GM12891 (cell line): ENCODE results near the gene WDPCP.

ENCODE experiments used
- PAX5 ChIP-seq: IDR thresholded peaks from 2 replicates; pipeline ENCODE4 v1.6.1; 2011; ENCODE audit warnings: low read length, moderate library complexity, mild to moderate bottlenecking; ENCODE audit not compliant: insufficient read depth, severe bottlenecking
- POLR2A ChIP-seq: IDR thresholded peaks from 2 replicates; pipeline ENCODE4 v1.6.1; 2011; ENCODE audit warnings: low read depth, low read length, control low read depth
- POLR2AphosphoS5 ChIP-seq: IDR thresholded peaks from 2 replicates; pipeline ENCODE4 v1.6.1; 2011; ENCODE audit warnings: low read depth, low read length, control low read depth
- POU2F2 ChIP-seq: IDR thresholded peaks from 2 replicates; pipeline ENCODE4 v1.6.1; 2011; ENCODE audit warnings: low read depth, mild to moderate bottlenecking, control low read depth, low read length, moderate library complexity
- TAF1 ChIP-seq: IDR thresholded peaks from 2 replicates; pipeline ENCODE4 v1.6.1; 2011; ENCODE audit warnings: low read depth, low read length, control low read depth

- TF ChIP-seq POLR2A (no peak), PAX5 (no peak), POLR2AphosphoS5 (no peak), TAF1 (no peak), POU2F2 (no peak)
These were observed 143.6 kb downstream of the WDPCP start for GRCh38 chr2:63444565-63445288.
